GM19351 (cell line): Measurements from ENCODE around the gene CACNA1I.

ENCODE experiments used
- ATAC-seq: cut with Tn5 transposase; IDR thresholded peaks from one replicate; pipeline ENCODE4 v1.9.1; 2021; ENCODE audit warnings: mild to moderate bottlenecking, moderate library complexity; ENCODE audit not compliant: unreplicated experiment

Gene CACNA1I

DNA sequence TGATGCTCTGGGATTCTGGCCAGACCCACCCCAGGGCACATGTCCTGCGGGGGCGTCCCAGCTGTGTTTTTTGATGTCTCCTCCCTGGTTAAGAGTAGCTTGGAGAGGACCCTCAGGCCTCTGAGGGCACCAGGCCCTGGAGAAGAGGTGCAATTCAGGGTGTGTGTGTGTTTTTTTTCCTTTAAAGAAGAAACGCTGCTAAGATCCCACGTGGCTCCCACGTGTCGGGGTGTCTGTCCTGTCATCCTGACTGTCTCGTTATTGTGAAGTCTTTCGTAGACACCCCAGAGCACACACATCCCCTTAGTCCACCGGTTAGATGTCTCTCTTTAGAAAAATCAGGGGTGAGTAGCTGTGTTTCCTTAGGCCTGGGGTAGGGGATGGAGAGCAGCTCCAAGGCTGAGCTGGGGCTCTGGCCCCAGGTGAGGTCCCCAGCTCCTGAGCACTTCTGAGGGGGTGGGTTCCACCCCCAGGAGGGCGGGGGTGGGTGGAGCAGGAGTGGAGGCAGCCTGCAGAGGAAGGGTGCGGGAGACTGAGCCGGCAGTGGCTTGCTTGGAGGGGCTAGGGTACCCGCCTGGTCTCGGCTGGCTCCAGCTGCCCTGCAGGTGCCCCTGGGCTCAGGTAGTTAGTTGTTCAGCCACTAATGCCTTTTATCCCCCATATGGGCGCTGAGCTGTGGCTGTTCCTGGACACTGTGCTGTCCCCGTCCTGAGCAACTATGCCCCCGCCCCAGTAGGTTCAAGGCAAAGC lies 116.4 kb downstream of the CACNA1I start:
- ATAC-seq: no peak

- no peak for ATAC-seq
These were observed 117.7 kb downstream of the CACNA1I start for GRCh38 chr22:39688186-39688785.

GRCh38 chr22:39689421-39689820 lies 118.9 kb downstream of the CACNA1I start:
- no peak for ATAC-seq

DNA sequence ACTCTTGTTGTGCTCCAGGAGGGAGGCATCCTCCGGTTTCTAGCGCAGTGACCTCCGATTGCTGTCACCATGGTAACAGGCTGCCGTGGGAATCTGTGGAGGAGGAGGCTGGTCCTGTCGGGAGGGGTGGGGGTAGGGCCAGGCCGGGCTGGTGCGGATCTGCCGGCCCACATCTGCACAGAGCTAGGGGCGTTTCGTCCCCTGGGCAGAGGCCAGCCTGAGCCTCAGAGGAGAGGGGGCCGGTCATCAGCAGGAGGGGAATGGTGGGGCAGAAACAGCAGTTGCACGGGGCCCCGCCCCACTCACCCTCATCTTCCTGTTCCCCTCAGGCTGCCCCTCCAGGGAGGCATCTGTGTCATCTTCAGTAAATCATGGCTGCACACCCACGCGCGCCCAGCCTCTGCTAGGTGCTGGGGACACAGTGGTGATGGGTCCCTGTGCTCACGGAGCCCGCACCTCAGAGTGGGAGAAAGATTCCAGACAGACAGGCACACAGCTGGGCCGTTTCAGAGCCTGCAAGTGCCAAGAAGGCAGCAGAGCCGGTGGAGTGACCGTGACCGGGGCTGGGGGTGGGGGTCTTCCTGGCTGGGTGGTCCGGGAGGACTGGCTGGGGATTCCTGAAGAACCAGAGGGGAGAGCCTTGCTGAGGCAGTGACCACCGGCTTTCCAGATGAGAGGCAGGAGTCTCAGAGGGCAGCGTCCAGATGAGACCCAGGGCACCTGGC lies 120.5 kb downstream of the CACNA1I start:
- no peak for ATAC-seq

DNA sequence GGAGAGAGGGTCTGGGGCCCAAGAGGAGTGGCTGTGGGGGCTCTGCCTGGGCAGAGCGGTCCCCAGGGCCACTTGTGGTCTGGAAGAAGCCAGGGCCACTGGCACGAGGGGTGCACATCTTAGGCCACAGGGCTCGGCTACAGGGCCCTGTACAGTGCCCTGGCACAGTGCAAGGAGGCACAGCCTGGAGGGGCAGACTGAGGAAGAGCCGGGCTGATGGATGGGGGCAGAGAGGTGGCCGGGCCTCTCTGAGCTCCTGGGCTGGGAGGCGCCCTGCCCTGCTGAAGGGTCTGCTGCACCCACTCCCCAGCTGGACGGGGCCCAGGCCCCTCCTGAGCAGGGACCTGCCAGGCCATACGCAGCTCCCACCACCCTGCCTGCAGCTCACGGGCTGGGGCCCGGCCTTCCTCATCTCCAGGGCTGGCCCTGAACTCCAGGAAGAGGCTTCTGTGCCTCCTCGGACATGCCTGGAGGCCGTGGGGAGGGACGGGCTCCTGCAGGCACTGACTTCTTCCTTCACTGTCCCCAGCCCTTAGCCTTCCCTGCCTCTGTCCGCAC lies 123.5 kb downstream of the CACNA1I start:
- ATAC-seq: no peak

DNA sequence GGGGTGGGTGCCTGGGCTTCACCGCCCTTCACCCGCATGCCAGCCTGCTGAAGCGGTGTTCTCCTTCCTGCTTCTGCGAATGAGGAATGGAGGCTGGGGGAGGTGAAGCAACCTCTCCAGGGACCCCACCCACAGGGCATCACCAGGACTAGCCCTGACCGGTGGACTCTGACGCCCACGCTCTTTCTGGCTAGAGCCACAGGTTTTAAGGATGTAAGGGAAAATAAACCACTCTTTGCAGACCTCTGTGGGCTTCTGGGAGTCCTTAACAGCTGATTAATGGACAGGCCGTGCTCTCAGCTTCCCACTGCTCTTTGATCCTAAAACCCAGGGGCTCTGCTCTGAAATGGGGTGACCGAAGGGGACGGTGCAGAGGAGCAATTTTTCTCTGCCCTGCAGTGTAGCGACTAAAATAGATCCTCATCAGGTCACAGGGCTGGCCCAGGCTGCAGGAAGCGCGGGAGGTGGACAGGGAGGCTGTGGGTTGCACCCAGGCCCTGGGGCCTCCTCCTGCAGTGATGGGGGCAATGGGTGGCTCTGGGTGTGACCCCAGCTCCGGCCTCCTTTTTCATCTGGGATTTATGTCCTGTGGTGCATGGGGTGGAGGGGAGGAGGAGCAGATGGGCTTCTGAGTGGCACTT lies 127.4 kb downstream of the CACNA1I start:
- ATAC-seq: no peak

DNA sequence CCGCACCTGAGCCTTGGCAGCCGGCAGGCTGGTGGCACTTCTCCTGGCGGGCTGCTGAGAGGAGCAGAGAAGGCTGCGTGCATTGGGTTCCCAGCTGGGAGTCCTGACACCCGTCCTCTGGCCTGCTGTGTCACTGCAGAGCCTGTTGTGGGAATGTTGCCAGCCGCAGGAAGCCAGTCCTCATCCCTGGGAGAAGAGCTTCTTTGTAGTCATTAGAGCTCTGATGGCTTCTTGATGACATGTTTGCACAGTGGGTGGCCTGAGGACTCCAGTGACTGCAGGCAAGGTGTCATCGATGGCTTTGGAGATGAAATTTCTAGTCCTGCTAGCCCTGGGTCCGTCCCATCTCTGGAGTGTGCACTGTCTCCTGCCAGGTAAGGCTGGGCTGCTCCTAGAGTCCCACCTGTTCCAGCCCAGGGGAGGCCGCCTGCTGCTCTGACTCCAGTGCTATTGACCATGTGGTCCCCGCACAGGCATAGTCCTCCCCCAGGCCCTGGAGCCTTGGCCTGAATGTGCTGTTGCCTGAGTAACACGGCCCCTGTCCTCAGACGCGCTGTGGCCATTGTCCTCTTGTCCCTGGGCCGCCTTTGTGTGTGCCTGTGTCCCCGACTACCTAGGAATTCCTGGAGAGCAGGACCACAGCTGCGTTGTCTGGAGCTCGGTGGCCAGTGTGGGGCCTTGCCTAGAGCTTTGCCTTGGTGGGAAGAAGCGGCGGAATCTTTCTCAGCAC lies 129.2 kb downstream of the CACNA1I start:
- ATAC-seq: no peak

GRCh38 chr22:39700565-39700964 lies 130.0 kb downstream of the CACNA1I start:
- ATAC-seq: no peak

- ATAC-seq: no peak
These were observed 132.5 kb downstream of the CACNA1I start for GRCh38 chr22:39703091-39703490.

DNA sequence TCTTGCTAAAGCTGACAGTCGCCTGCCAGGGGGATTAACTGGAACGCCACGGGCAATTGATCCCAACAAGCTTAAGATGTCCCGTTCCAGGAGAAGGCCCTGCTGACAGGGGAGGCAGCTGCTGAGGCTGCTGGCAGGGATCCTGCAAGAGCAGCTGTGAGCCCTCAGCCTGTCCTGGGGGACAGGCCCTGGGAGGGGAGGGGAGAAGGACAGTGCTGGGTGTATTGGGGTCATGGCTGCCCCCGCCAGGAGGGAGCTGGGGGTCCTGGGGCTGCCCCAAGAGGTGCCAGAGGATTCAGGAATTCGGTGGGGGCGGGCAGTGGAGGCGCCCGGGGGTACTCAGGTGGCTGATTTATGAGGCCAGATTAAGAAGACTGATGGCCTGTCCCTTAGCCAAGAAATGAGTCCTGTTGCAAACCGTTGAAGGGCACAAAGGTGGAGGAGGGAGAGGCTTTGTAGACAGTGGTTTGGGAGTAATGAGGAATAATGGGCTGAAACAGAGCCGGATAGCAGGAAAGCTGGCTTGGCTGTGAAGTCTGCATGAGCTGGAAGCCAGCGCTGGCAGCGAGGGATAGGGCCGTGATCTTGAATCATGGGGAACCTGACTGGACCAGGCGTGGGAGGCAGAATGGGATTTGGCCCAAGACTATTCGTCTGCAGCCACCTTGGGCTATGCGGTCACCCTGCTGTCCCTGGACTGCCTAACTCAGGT lies 133.5 kb downstream of the CACNA1I start:
- no peak for ATAC-seq

DNA sequence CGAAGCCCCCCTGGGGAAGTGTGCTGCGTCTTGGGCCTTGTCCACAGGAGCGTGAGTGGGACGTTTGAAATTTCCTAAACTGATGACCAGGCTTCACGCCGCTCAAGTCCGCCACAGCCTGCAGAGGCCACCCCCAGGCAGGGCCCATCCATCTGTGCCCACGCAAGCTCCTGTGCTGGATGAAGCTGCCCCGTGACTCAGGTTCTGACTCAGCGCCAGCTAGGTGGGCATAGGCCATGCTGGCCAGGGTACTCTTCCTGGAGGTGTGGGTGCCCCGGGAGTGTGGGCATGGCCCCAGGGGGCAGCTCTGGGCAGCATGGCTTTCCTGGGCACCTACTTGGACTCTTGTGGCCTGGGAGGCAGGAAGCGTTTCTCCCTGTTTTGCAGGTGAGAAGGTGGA lies 134.8 kb downstream of the CACNA1I start:
- ATAC-seq: no peak

- ATAC-seq: no peak
These were observed 136.0 kb downstream of the CACNA1I start for GRCh38 chr22:39706376-39707140.

GRCh38 chr22:39707351-39707750 lies 136.8 kb downstream of the CACNA1I start:
- no peak for ATAC-seq

- no peak for ATAC-seq
These were observed 137.3 kb downstream of the CACNA1I start for GRCh38 chr22:39707816-39708215.

DNA sequence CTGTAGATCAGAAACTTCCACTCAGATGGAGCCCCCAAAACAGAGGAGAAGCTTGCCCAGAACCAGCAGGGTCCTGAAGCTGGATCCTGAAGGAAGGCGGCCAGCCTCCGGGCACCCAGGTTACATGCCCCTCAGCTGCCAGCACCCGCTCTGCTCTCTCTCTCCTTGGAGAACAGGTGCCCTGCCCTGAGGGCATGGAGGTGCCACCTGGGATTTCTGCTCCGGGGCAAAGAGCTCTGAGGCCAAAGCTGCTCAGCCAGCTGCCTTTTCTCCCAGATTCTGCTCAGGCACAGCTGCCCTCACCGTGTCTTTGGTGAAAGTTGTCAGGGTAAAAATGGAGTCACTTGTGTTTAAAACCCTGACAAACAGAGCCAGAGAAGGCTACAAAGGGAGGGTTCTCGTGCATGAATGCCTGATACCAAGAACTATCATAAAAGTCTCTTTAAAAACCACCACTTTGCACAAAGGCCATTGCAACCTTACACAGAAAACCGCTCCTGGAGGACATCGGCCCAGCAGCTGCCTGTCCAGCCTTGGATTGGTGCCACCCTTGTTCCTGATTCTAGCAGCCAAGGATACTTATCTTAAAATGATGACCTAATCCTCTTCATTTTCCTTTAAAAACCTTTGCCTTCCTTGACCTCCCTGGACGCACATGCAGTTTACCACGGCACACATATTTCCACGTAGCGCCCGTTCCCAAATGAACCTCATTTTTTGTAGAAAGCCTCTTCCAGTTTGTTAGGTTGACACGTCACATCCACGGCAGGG lies 140.0 kb downstream of the CACNA1I start:
- no peak for ATAC-seq

DNA sequence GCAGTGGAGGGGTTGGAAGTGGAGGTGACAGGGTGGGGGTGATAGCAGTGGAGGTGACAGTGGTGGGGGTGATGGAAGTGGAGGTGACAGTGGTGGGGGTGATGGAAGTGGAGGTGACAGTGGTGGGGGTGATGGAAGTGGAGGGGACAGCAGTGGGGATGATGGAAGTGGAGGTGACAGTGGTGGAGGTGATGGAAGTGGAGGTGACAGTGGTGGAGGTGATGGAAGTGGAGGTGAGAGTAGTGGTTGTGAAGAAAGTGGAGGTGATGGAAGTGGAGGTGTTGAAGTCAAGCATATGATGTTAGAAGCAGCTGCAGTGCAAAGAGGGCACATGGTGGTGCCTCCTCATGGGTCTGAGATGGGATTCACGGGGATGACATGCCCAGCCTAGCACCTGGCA lies 141.5 kb downstream of the CACNA1I start:
- ATAC-seq: no peak

DNA sequence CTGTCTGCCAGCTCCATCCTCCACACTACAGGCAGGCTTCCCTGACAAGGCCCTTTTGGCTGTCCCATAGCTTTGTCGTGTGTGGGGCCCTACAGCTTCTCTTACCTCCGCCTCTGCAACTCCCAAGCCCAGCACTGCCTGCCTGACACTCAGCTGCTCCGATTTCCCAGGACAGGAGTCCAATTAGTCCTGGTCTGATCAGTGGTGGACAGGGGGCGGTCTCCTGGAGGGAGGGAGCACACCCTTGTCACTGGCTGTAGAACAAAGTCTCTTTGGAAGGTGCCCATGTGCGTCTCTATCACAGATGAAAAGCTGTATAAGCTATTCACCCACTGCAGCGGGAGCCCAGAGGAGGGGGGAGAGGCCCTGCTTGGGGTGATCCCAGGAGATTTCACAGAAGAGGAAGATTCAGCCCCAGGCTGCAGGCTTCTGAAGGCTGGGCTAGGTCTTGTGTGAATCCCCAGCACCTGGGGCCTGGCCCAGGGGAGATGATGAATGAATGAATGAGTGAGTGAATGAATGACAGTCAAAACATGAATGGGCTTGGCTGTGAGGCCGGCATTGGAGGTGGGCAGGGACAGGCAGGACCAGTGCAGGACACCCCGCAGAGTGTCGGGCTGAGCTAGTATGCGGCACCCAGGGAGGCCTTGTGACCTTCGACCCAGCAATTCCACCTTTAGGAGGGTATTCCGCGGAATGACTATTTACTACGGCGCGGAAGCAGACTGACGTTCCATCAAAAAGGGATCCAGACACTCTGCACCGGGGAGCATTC lies 142.4 kb downstream of the CACNA1I start:
- ATAC-seq: no peak

- no peak for ATAC-seq
These were observed 143.3 kb downstream of the CACNA1I start for GRCh38 chr22:39713799-39714290.
